ENCODE measurements around the gene REEP3. TPM values are rescaled to one million over a fixed set of nuclear protein-coding genes. Genes with fewer than 3 reads are reported as not detected.

REEP3 gene
- total RNA-seq, 1 experiment from 2014 or later: 94.7 TPM

DNA sequence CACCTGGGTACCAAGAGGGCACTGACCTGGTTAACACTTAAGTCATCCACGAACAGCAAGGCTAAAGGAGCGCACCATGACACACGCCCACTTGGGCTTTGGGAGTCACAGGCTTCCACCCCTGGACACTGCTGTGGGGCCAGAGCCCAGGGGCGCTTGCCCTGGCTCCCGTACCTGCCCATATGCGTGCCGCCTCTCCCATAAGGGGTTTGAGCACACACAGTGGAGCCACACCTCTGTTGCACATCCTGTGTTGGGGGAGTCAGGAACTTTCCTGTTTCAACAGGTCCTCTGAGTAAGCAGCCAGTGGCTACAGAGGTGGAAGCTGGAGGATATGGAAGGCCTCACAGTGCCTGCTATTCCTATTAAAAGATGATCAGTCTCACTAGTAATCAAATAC, 152.0 kb downstream of the REEP3 start:
- Mint-ChIP-seq H3K36me3 (ENCODE audit: insufficient read depth, unreplicated experiment) (no peaks in the 10 kb centered on the region), H3K27me3 (ENCODE audit: unreplicated experiment) (no peaks in the 10 kb centered on the region), H3K4me3 (ENCODE audit: low read depth, unreplicated experiment) (no peak overlapping the region), H3K9me3 (ENCODE audit: low read depth, unreplicated experiment) (no peaks in the 10 kb centered on the region), H3K4me1 (ENCODE audit: low read depth, unreplicated experiment) (peaks cover 8% of the 10 kb centered on the region), H3K27ac (ENCODE audit: unreplicated experiment) (no peak overlapping the region)
- BruUV-seq (replicated peaks): no TSS peak
- TF ChIP-seq, protein P1, sequence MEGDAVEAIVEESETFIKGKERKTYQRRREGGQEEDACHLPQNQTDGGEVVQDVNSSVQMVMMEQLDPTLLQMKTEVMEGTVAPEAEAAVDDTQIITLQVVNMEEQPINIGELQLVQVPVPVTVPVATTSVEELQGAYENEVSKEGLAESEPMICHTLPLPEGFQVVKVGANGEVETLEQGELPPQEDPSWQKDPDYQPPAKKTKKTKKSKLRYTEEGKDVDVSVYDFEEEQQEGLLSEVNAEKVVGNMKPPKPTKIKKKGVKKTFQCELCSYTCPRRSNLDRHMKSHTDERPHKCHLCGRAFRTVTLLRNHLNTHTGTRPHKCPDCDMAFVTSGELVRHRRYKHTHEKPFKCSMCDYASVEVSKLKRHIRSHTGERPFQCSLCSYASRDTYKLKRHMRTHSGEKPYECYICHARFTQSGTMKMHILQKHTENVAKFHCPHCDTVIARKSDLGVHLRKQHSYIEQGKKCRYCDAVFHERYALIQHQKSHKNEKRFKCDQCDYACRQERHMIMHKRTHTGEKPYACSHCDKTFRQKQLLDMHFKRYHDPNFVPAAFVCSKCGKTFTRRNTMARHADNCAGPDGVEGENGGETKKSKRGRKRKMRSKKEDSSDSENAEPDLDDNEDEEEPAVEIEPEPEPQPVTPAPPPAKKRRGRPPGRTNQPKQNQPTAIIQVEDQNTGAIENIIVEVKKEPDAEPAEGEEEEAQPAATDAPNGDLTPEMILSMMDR (IDR thresholded peaks at IDR 0.05; ENCODE audit: unreplicated experiment): no peak
- no peak for DNase-seq
- intact Hi-C loops (cut with micrococcal nuclease; ENCODE audit: unreplicated experiment): no loop called here
- CTCF ChIA-PET: no interaction called here

DNA sequence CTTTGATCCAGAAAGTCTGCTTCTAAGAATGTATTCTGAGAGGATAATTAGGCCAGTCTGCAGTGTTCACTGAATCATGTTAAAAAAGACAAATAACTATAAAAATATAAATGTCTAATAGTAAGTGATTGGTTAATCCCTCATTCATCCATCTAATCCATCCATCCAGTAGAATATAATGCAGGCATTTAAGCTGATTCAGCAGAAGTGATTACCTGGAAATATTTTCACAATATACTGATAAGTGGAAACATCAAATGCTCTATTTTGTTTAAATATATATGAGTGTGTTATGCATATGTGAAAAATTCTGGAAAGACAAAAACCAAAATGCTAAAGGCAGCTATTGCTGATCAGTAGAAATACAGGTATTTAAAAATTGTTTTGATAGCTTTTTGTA, 152.6 kb downstream of the REEP3 start:
- intact Hi-C loops (cut with micrococcal nuclease; ENCODE audit: unreplicated experiment): no loop called here

More for the DNA sequence above, 152.6 kb downstream of the REEP3 start:
- no peak overlapping the region for H3K27ac Mint-ChIP-seq (ENCODE audit: unreplicated experiment)
- DNase-seq: no peak
- H3K4me1 Mint-ChIP-seq (ENCODE audit: low read depth, unreplicated experiment): peaks cover 8% of the 10 kb centered on the region
- H3K27me3 Mint-ChIP-seq (ENCODE audit: unreplicated experiment): no peaks in the 10 kb centered on the region
- no peak overlapping the region for H3K4me3 Mint-ChIP-seq (ENCODE audit: low read depth, unreplicated experiment)
- BruUV-seq (replicated peaks): no TSS peak
- H3K36me3 Mint-ChIP-seq (ENCODE audit: insufficient read depth, unreplicated experiment): no peaks in the 10 kb centered on the region
- no peaks in the 10 kb centered on the region for H3K9me3 Mint-ChIP-seq (ENCODE audit: low read depth, unreplicated experiment)
- CTCF ChIA-PET: interaction anchor here (1.0 kb wide), 1 partner anchor 9 kb away, joined by 6 read pairs; no protein-coding TSS in a partner anchor
- TF ChIP-seq, protein P1 (IDR thresholded peaks at IDR 0.05; ENCODE audit: unreplicated experiment): no peak

Other genes with a start within 250 kb of the REEP3 start
- gene JMJD1C, start 55.4 kb upstream of the REEP3 start, total RNA-seq (2022): 67.6 and 73.1 TPM in 2 replicates

All from Calu3 (cell line).